ENCODE measurements around the gene POU3F3.

POU3F3 gene

DNA sequence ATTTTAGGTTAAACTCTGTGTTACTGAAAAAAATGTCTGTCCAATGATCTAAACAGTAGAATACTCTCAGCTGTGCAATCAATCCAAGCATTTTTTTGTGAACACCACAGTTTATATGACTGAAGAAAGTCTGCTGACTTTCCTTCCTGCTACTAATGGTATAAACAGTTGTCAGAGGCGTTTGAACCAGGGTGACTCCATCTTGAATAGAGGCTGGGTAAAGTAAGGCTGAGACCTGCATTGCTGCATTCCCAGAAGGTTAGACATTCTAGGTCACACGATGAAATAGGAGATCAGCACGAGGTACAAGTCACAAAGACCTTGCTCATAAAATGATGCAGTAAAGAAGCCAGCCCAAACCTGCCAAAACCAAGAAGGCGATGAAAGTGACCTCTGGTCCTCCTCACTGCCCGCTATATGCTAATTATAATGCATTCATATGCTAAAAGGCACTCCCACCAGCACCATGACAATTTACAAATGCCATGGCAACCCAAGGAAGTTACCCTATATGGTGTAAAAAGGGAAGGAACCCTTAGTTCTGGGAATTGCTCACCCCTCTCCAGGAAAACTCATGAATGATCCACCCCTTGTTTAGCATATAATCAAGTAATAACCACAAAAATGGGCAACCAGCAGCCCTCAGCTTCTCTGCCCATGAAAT, 31.3 kb downstream of the POU3F3 start (continued):
- TF ChIP-seq, protein P1, sequence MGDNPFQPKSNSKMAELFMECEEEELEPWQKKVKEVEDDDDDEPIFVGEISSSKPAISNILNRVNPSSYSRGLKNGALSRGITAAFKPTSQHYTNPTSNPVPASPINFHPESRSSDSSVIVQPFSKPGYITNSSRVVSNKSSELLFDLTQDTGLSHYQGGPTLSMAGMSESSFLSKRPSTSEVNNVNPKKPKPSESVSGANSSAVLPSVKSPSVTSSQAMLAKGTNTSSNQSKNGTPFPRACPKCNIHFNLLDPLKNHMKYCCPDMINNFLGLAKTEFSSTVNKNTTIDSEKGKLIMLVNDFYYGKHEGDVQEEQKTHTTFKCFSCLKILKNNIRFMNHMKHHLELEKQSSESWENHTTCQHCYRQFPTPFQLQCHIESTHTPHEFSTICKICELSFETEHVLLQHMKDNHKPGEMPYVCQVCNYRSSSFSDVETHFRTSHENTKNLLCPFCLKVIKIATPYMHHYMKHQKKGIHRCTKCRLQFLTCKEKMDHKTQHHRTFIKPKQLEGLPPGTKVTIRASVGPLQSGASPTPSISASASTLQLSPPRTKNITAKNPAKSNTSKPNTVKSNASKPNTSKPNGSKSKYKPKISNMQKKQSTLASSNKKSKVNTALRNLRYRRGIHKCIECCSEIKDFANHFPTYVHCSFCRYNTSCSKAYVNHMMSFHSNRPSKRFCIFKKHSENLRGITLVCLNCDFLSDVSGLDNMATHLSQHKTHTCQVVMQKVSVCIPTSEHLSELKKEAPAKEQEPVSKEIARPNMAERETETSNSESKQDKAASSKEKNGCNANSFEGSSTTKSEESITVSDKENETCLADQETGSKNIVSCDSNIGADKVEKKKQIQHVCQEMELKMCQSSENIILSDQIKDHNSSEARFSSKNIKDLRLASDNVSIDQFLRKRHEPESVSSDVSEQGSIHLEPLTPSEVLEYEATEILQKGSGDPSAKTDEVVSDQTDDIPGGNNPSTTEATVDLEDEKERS (tag by site-specific recombination; IDR thresholded peaks at IDR 0.05), result no peak
- TF ChIP-seq ZNF239 (tag by site-specific recombination; IDR thresholded peaks at IDR 0.05) (no peak), ZNF37A (tag by site-specific recombination; IDR thresholded peaks at IDR 0.05) (no peak), ZNF521 (tag by site-specific recombination; IDR thresholded peaks at IDR 0.05) (no peak)

DNA sequence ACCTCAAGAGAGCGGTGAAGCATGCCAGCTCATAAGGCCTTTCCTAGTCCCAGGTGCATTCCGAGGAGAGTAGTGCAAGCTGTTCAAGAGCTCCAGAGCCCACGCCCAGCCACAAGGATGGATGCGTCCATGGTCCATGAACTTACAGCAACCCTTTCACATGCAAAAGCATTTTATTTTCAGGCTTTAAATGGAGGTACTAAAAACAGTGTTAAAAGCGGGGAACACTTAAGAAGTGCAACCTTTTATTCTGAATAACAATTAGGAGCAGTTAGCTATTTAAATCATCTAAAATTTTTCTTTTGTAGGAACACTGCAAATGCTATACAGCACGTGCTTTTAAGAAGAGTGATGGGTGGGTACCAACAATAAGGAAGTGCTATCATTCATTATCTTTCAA, 33.8 kb downstream of the POU3F3 start:
- no peaks in the 10 kb centered on the region for H3K36me3 ChIP-seq (ENCODE audit: control insufficient read depth in 2 of 2, insufficient read depth in 1 of 2, low read length in 2 of 2)
- no peaks in the 10 kb centered on the region for H3K4me1 ChIP-seq (ENCODE audit: control insufficient read depth, insufficient read depth, low read length)
- no peaks in the 10 kb centered on the region for H3K9me3 ChIP-seq (ENCODE audit: control insufficient read depth, insufficient read depth, low read depth, low read length)
- no peak overlapping the region for H3K27ac ChIP-seq (ENCODE audit: extremely low read depth, low read depth, low read length)
- ChIA-PET POLR2A (no interaction called here), CTCF (no interaction called here)
- TF ChIP-seq ZNF416 (tag by site-specific recombination; IDR thresholded peaks at IDR 0.05) (no peak), ZNF133 (tag by site-specific recombination; IDR thresholded peaks at IDR 0.05) (no peak), PRDM1 (tag by site-specific recombination; IDR thresholded peaks at IDR 0.05) (no peak), ZNF701 (tag by site-specific recombination; IDR thresholded peaks at IDR 0.05) (no peak)
- H3K4me3 ChIP-seq (ENCODE audit: low read depth, low read length), result no peak overlapping the region

DNA sequence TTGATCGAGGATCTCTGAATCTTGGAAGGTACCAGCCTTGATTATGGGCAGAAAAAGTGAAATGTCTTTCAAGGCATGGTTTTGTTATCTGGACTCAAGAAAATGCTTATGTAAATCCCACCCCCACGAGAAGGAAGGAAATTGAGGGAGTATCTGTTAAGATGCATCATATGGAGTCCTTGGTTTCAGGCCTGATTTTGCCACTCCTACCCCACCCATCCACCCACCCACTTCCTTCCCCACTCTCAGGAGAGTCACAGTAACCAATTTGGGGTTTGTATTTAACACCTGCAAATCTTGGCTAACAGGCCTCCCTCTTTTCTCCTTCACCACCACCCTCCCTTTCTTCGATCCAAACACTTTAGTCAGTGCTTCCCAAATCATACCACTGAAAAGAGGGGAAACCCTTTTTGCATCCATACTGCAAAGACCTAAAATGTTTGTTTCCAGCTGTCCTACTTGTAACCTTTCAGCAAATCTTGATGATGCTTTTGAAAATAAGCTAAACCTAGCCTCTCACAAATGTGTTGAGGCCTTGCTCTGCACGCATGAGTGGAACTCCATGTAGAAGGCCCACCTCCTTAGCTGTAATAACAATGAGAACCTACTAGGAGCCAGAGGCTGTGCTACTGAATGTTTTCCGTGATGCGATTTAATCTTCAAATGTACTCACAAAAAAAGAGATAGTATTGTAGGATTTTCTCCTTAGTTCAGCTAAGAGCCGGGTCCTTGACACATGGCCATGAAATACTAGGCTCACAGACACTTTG, 34.8 kb downstream of the POU3F3 start:
- POLR2A ChIA-PET, result no interaction called here
- Histone ChIP-seq H3K36me3 (ENCODE audit: control insufficient read depth in 2 of 2, insufficient read depth in 1 of 2, low read length in 2 of 2) (no peaks in the 10 kb centered on the region), H3K27ac (ENCODE audit: extremely low read depth, low read depth, low read length) (no peak overlapping the region), H3K4me3 (ENCODE audit: low read depth, low read length) (no peak overlapping the region), H3K9me3 (ENCODE audit: control insufficient read depth, insufficient read depth, low read depth, low read length) (no peaks in the 10 kb centered on the region), H3K4me1 (ENCODE audit: control insufficient read depth, insufficient read depth, low read length) (no peaks in the 10 kb centered on the region)
- TF ChIP-seq ZNF677 (tag by site-specific recombination; IDR thresholded peaks at IDR 0.05) (no peak), ZNF48 (tag by site-specific recombination; IDR thresholded peaks at IDR 0.05) (no peak), ZNF514 (tag by site-specific recombination; IDR thresholded peaks at IDR 0.05) (no peak), ZNF121 (tag by site-specific recombination; IDR thresholded peaks at IDR 0.05) (no peak), ZFP3 (tag by site-specific recombination; IDR thresholded peaks at IDR 0.05; ENCODE audit: low read depth) (no peak), ZNF629 (tag by site-specific recombination; IDR thresholded peaks at IDR 0.05) (no peak)
- TF ChIP-seq, protein P2, sequence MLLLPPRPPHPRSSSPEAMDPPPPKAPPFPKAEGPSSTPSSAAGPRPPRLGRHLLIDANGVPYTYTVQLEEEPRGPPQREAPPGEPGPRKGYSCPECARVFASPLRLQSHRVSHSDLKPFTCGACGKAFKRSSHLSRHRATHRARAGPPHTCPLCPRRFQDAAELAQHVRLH (tag by site-specific recombination; IDR thresholded peaks at IDR 0.05), result no peak
- CTCF ChIA-PET, result no interaction called here

DNA sequence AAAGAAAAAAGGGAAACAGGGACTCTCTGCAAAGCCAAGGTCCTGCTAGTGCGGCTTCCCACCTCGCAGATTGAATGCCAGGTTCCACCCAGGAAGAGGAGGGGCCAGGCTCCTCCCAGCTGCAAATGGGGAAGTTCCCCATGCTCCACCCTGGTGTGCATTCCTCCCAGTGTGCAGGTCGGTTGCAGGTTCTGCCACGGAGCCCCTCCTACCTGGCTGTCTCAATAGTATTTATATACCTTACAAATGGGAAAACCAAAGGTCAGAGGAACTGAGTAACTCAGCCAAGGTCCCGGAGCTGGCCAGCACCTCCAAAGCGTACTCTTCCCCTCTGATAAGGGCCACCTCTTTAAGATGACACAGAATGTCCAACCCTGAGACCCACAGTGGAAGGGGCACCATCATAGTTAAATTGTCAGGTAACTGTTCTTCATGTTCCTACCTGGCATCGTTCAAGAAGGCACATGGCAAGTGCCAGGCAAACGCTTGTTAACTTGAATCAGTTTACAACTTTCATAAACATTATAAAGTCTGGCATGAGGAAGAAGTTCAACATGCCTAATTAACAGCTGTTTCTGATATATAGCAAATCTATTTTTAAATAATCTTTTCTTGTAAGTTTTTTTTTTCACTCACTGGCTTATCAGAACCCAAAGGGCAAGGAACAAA, 35.5 kb downstream of the POU3F3 start:
- H3K36me3 ChIP-seq (ENCODE audit: control insufficient read depth in 2 of 2, insufficient read depth in 1 of 2, low read length in 2 of 2), result no peaks in the 10 kb centered on the region
- H3K4me1 ChIP-seq (ENCODE audit: control insufficient read depth, insufficient read depth, low read length), result no peaks in the 10 kb centered on the region
- H3K4me3 ChIP-seq (ENCODE audit: low read depth, low read length), result no peak overlapping the region
- H3K9me3 ChIP-seq (ENCODE audit: control insufficient read depth, insufficient read depth, low read depth, low read length), result no peaks in the 10 kb centered on the region
- CTCF ChIA-PET, result no interaction called here
- POLR2A ChIA-PET, result no interaction called here
- H3K27ac ChIP-seq (ENCODE audit: extremely low read depth, low read depth, low read length), result no peak overlapping the region
- TF ChIP-seq ZNF133 (tag by site-specific recombination; IDR thresholded peaks at IDR 0.05) (no peak), GLI2 (tag by site-specific recombination; IDR thresholded peaks at IDR 0.05; ENCODE audit: borderline replicate concordance, low read depth) (no peak), ZNF223 (tag by site-specific recombination; IDR thresholded peaks at IDR 0.05) (no peak), ZNF146 (tag by site-specific recombination; IDR thresholded peaks at IDR 0.05) (no peak), ZNF701 (tag by site-specific recombination; IDR thresholded peaks at IDR 0.05) (no peak), ZNF600 (tag by site-specific recombination; IDR thresholded peaks at IDR 0.05) (no peak)
- TF ChIP-seq, protein P3, sequence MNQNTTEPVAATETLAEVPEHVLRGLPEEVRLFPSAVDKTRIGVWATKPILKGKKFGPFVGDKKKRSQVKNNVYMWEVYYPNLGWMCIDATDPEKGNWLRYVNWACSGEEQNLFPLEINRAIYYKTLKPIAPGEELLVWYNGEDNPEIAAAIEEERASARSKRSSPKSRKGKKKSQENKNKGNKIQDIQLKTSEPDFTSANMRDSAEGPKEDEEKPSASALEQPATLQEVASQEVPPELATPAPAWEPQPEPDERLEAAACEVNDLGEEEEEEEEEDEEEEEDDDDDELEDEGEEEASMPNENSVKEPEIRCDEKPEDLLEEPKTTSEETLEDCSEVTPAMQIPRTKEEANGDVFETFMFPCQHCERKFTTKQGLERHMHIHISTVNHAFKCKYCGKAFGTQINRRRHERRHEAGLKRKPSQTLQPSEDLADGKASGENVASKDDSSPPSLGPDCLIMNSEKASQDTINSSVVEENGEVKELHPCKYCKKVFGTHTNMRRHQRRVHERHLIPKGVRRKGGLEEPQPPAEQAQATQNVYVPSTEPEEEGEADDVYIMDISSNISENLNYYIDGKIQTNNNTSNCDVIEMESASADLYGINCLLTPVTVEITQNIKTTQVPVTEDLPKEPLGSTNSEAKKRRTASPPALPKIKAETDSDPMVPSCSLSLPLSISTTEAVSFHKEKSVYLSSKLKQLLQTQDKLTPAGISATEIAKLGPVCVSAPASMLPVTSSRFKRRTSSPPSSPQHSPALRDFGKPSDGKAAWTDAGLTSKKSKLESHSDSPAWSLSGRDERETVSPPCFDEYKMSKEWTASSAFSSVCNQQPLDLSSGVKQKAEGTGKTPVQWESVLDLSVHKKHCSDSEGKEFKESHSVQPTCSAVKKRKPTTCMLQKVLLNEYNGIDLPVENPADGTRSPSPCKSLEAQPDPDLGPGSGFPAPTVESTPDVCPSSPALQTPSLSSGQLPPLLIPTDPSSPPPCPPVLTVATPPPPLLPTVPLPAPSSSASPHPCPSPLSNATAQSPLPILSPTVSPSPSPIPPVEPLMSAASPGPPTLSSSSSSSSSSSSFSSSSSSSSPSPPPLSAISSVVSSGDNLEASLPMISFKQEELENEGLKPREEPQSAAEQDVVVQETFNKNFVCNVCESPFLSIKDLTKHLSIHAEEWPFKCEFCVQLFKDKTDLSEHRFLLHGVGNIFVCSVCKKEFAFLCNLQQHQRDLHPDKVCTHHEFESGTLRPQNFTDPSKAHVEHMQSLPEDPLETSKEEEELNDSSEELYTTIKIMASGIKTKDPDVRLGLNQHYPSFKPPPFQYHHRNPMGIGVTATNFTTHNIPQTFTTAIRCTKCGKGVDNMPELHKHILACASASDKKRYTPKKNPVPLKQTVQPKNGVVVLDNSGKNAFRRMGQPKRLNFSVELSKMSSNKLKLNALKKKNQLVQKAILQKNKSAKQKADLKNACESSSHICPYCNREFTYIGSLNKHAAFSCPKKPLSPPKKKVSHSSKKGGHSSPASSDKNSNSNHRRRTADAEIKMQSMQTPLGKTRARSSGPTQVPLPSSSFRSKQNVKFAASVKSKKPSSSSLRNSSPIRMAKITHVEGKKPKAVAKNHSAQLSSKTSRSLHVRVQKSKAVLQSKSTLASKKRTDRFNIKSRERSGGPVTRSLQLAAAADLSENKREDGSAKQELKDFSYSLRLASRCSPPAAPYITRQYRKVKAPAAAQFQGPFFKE (tag by site-specific recombination; IDR thresholded peaks at IDR 0.05; ENCODE audit: borderline replicate concordance), result no peak

Measured in HEK293 (cell line).